ENCODE measurements around the gene THPO. TPM values are rescaled to one million over a fixed set of nuclear protein-coding genes. Genes with fewer than 3 reads are reported as not detected.
A peak's percentile ranks its signal among the peaks of the same experiment; 100 is the strongest.

Gene THPO
- polyA plus RNA-seq, 2 donors = 0.06 to 0.12 TPM

- H3K36me3 ChIP-seq (ENCODE audit: control insufficient read depth in 2 of 2, insufficient read depth in 2 of 2, low read length in 1 of 2) = peaks cover 0 to 13% of the 10 kb centered on the region in 2 donors
- no peak overlapping the region for H3K27ac ChIP-seq (ENCODE audit: low read depth in 2 of 2, low read length in 1 of 2)
- H3K9me3 ChIP-seq (ENCODE audit: control insufficient read depth in 2 of 2, insufficient read depth in 1 of 2, low read depth in 1 of 2, low read length in 1 of 2) = no peaks in the 10 kb centered on the region
- peaks cover 0 to 2% of the 10 kb centered on the region in 2 donors for H3K4me1 ChIP-seq (ENCODE audit: control insufficient read depth in 2 of 2, insufficient read depth in 2 of 2, low read length in 1 of 2)
- 79 to 87% methylated on average over 9 of the region's 9 CpGs for WGBS, 2 donors
- no peak overlapping the region for H3K4me3 ChIP-seq (ENCODE audit: low read depth in 1 of 2, low read length in 2 of 2)
- no peaks in the 10 kb centered on the region for H3K27me3 ChIP-seq (ENCODE audit: control insufficient read depth in 1 of 2, insufficient read depth in 2 of 2, low read length in 2 of 2)
Measured at GRCh38 chr3:184368116-184368515, 9.9 kb downstream of the THPO start.

DNA sequence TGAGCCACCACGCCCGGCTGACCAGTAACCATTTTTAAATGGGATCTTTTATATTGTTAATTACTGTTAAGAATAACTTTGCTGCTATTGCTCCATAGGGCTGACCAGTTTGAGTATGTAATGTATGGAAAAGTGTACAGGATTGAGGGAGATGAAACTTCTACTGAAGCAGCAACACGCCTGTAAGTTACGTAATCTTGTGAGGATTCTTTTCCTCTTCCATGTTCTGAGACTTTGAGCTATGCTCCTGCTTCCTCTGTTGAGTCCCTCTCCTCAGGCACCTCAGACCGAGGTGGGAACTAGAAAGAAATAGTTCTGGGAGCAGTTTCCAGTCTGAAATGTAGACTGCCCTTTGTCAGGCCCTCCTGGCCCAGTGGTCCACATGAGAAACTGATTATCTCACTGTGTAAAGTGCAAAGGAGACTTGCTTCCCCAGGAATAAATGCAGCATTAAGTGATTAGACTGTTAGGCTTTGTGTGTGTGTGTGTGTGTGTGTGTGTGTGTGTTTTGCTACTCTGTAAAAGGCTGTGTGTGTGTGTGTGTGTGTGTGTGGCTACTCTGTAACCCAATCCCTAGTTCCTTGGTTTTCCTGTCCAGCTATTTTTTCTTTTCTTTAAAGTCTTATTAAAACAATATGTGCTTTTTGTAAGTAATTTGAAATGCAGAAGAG is 11.3 kb downstream of the THPO start:
- no peak overlapping the region for H3K4me3 ChIP-seq (ENCODE audit: low read depth in 1 of 2, low read length in 2 of 2)
- peaks cover 0 to 13% of the 10 kb centered on the region in 2 donors for H3K36me3 ChIP-seq (ENCODE audit: control insufficient read depth in 2 of 2, insufficient read depth in 2 of 2, low read length in 1 of 2)
- no peaks in the 10 kb centered on the region for H3K27me3 ChIP-seq (ENCODE audit: control insufficient read depth in 1 of 2, insufficient read depth in 2 of 2, low read length in 2 of 2)
- 78 to 87% methylated on average over 5 of the region's 5 CpGs for WGBS, 2 donors
- no peak overlapping the region for H3K27ac ChIP-seq (ENCODE audit: low read depth in 2 of 2, low read length in 1 of 2)
- peaks cover 0 to 2% of the 10 kb centered on the region in 2 donors for H3K4me1 ChIP-seq (ENCODE audit: control insufficient read depth in 2 of 2, insufficient read depth in 2 of 2, low read length in 1 of 2)
- H3K9me3 ChIP-seq (ENCODE audit: control insufficient read depth in 2 of 2, insufficient read depth in 1 of 2, low read depth in 1 of 2, low read length in 1 of 2) = no peaks in the 10 kb centered on the region

- no peaks in the 10 kb centered on the region for H3K9me3 ChIP-seq (ENCODE audit: control insufficient read depth in 2 of 2, insufficient read depth in 1 of 2, low read depth in 1 of 2, low read length in 1 of 2)
- peak overlapping the region; percentile 74 to 79 for H3K4me3 ChIP-seq (ENCODE audit: low read depth in 1 of 2, low read length in 2 of 2)
- peaks cover 0 to 5% of the 10 kb centered on the region in 2 donors for H3K36me3 ChIP-seq (ENCODE audit: control insufficient read depth in 2 of 2, insufficient read depth in 2 of 2, low read length in 1 of 2)
- 1% methylated on average over 59 to 68 of the region's 68 CpGs for WGBS, 2 donors
- H3K27me3 ChIP-seq (ENCODE audit: control insufficient read depth in 1 of 2, insufficient read depth in 2 of 2, low read length in 2 of 2) = no peaks in the 10 kb centered on the region
- peaks cover 0 to 6% of the 10 kb centered on the region in 2 donors for H3K4me1 ChIP-seq (ENCODE audit: control insufficient read depth in 2 of 2, insufficient read depth in 2 of 2, low read length in 1 of 2)
- H3K27ac ChIP-seq (ENCODE audit: low read depth in 2 of 2, low read length in 1 of 2) = peak overlapping the region; percentile 99
Measured at GRCh38 chr3:184362668-184363546, 15.1 kb downstream of the THPO start.

DNA sequence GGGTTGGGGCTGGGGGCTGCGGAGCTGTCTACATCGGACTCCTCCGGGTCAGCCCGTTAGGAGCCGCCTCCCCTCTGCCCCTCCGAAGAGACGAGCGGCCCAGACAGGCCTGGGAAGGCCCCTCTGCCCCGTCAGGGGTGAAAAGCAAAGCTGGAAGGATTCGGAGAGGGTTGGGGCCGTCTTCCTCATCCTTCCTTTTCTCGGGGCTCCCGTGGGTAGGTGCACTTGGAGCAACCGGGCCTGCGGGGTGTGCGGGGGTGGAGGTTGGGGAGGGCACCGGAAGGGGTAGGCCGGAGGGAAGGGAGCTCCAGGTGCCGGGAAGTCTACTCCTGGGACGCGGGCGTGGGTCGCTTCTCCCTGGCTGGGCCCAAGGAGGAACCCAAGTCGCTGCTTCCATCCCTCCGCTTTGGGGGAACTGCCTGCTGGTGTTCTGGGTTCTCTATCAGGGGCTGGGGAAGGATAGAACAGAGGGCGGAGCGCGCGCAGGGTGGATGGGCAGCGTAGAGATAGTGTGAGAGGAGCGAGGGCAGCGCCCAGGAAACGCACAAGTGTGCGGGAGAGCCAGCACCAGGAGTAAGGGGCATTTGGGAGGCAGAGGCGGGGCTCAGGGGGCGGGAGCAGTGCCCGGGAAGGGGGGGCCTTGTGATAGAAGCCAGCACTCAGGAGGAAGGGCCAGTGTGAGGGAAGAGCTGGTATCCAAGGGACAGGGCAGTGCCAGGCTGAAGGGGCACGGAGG is 15.9 kb downstream of the THPO start:
- WGBS, 2 donors = 0% methylated on average over 38 of the region's 38 CpGs
- no peaks in the 10 kb centered on the region for H3K9me3 ChIP-seq (ENCODE audit: control insufficient read depth in 2 of 2, insufficient read depth in 1 of 2, low read depth in 1 of 2, low read length in 1 of 2)
- peak overlapping the region; percentile 99 for H3K27ac ChIP-seq (ENCODE audit: low read depth in 2 of 2, low read length in 1 of 2)
- H3K4me3 ChIP-seq (ENCODE audit: low read depth in 1 of 2, low read length in 2 of 2) = peak overlapping the region; percentile 74 to 79
- peaks cover 0 to 6% of the 10 kb centered on the region in 2 donors for H3K4me1 ChIP-seq (ENCODE audit: control insufficient read depth in 2 of 2, insufficient read depth in 2 of 2, low read length in 1 of 2)
- peaks cover 0 to 6% of the 10 kb centered on the region in 2 donors for H3K36me3 ChIP-seq (ENCODE audit: control insufficient read depth in 2 of 2, insufficient read depth in 2 of 2, low read length in 1 of 2)
- H3K27me3 ChIP-seq (ENCODE audit: control insufficient read depth in 1 of 2, insufficient read depth in 2 of 2, low read length in 2 of 2) = no peaks in the 10 kb centered on the region

- Histone ChIP-seq H3K36me3 (ENCODE audit: control insufficient read depth in 2 of 2, insufficient read depth in 2 of 2, low read length in 1 of 2) (peaks cover 0 to 3% of the 10 kb centered on the region in 2 donors), H3K4me1 (ENCODE audit: control insufficient read depth in 2 of 2, insufficient read depth in 2 of 2, low read length in 1 of 2) (peaks cover 0 to 6% of the 10 kb centered on the region in 2 donors), H3K9me3 (ENCODE audit: control insufficient read depth in 2 of 2, insufficient read depth in 1 of 2, low read depth in 1 of 2, low read length in 1 of 2) (no peaks in the 10 kb centered on the region), H3K27ac (ENCODE audit: low read depth in 2 of 2, low read length in 1 of 2) (peak within 1 kb of the TSS; percentile 99), H3K27me3 (ENCODE audit: control insufficient read depth in 1 of 2, insufficient read depth in 2 of 2, low read length in 2 of 2) (no peaks in the 10 kb centered on the region), H3K4me3 (ENCODE audit: low read depth in 1 of 2, low read length in 2 of 2) (peak within 1 kb of the TSS; percentile 74 to 79)
- 0% methylated on average over 33 to 56 of the region's 56 CpGs for WGBS, 2 donors
Measured at GRCh38 chr3:184361532-184361931, 16.5 kb downstream of the THPO start, which contains the start of the genes CLCN2 and POLR2H. TSS of gene CLCN2 (minus strand) at chr3:184361605. CDS start at chr3:184361479, 126 bp downstream. TSS of gene POLR2H (plus strand) at chr3:184361710. CDS start at chr3:184363493, 1,783 bp downstream.

- peak overlapping the region; percentile 74 to 79 for H3K4me3 ChIP-seq (ENCODE audit: low read depth in 1 of 2, low read length in 2 of 2)
- H3K27me3 ChIP-seq (ENCODE audit: control insufficient read depth in 1 of 2, insufficient read depth in 2 of 2, low read length in 2 of 2) = no peaks in the 10 kb centered on the region
- WGBS, 2 donors = 7 to 8% methylated on average over 24 of the region's 24 CpGs
- H3K4me1 ChIP-seq (ENCODE audit: control insufficient read depth in 2 of 2, insufficient read depth in 2 of 2, low read length in 1 of 2) = peaks cover 0 to 6% of the 10 kb centered on the region in 2 donors
- no peaks in the 10 kb centered on the region for H3K9me3 ChIP-seq (ENCODE audit: control insufficient read depth in 2 of 2, insufficient read depth in 1 of 2, low read depth in 1 of 2, low read length in 1 of 2)
- H3K27ac ChIP-seq (ENCODE audit: low read depth in 2 of 2, low read length in 1 of 2) = peak overlapping the region; percentile 99
- peaks cover 0 to 3% of the 10 kb centered on the region in 2 donors for H3K36me3 ChIP-seq (ENCODE audit: control insufficient read depth in 2 of 2, insufficient read depth in 2 of 2, low read length in 1 of 2)
Measured at GRCh38 chr3:184360929-184361531, 17.0 kb downstream of the THPO start.

DNA sequence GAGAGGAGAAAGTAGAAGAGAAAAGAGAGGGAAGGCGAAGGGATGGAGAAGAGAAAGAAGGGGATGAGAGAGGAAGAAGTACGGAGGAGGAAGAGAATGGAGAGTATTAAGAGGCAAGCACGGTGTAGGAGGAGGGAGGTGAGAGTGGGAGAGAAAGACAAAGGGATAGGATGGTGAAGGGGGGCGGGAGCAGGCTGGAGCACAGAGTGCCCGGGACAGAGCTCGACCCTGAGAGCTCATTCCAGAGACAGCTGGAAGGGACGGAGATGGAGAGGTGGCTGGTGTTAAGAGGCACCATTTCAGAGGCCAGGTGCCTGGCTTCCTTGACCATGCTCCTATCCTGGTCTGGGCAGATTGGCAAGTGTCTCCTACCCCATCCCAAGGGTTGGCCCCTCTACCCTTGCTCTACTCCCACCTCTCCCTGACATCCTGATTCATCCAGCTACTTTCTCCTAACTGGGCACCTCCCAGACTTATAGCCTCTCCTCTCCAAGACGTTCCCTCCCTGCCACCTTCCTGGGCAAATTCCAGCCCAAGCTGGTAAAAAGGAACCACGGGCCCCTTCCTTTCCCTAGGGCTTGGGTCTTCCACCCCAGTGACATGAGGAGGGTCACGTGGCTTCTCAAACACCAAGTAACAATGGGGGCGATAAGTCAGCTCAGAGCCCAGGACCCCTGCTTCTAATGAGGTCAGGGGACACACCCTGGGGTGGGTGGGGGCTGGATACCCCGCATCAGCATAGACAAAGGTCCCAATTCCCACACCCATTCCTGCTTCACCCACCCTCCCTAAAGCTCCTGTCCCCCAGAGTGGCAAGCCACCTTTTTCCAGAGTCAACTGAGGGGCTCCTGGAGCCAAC is 17.7 kb downstream of the THPO start:
- Histone ChIP-seq H3K4me3 (ENCODE audit: low read depth in 1 of 2, low read length in 2 of 2) (peak overlapping the region; percentile 74 to 79), H3K27me3 (ENCODE audit: control insufficient read depth in 1 of 2, insufficient read depth in 2 of 2, low read length in 2 of 2) (no peaks in the 10 kb centered on the region), H3K36me3 (ENCODE audit: control insufficient read depth in 2 of 2, insufficient read depth in 2 of 2, low read length in 1 of 2) (peaks cover 0 to 4% of the 10 kb centered on the region in 2 donors), H3K27ac (ENCODE audit: low read depth in 2 of 2, low read length in 1 of 2) (no peak overlapping the region), H3K9me3 (ENCODE audit: control insufficient read depth in 2 of 2, insufficient read depth in 1 of 2, low read depth in 1 of 2, low read length in 1 of 2) (no peaks in the 10 kb centered on the region), H3K4me1 (ENCODE audit: control insufficient read depth in 2 of 2, insufficient read depth in 2 of 2, low read length in 1 of 2) (peaks cover 0 to 6% of the 10 kb centered on the region in 2 donors)
- WGBS, 2 donors = 57 to 63% methylated on average over 11 to 12 of the region's 12 CpGs

GRCh38 chr3:184359610-184360009 is 18.4 kb downstream of the THPO start:
- Histone ChIP-seq H3K4me1 (ENCODE audit: control insufficient read depth in 2 of 2, insufficient read depth in 2 of 2, low read length in 1 of 2) (peaks cover 0 to 6% of the 10 kb centered on the region in 2 donors), H3K9me3 (ENCODE audit: control insufficient read depth in 2 of 2, insufficient read depth in 1 of 2, low read depth in 1 of 2, low read length in 1 of 2) (no peaks in the 10 kb centered on the region), H3K4me3 (ENCODE audit: low read depth in 1 of 2, low read length in 2 of 2) (no peak overlapping the region), H3K27me3 (ENCODE audit: control insufficient read depth in 1 of 2, insufficient read depth in 2 of 2, low read length in 2 of 2) (no peaks in the 10 kb centered on the region), H3K27ac (ENCODE audit: low read depth in 2 of 2, low read length in 1 of 2) (no peak overlapping the region), H3K36me3 (ENCODE audit: control insufficient read depth in 2 of 2, insufficient read depth in 2 of 2, low read length in 1 of 2) (peaks cover 0 to 6% of the 10 kb centered on the region in 2 donors)
- 60 to 65% methylated on average over 9 of the region's 9 CpGs for WGBS, 2 donors

Measured in esophagus (tissue), 2 donors.